ENCODE measurements around the gene CCDC138.

- no peak for TF ChIP-seq CTCF (IDR thresholded peaks at IDR 0.05)
- TF ChIP-seq POLR2A (IDR thresholded peaks at IDR 0.05): no peak
Measured at GRCh38 chr2:108884619-108885018, 98.0 kb downstream of the CCDC138 start.

All from Peyer's patch (tissue), 4 donors.